Neural cell (in vitro differentiated cells): ENCODE measurements around the gene C11orf65.

Experiments
- EZH2 ChIP-seq: fragments of 200-600, 300-800 bp; shearing (Covaris generic), sonication (generic); IDR thresholded peaks from 2 replicates; pipeline ENCODE4 v1.6.1; 2014; ENCODE audit warnings: antibody characterized with exemption, low read length, borderline replicate concordance, mild to moderate bottlenecking; ENCODE audit not compliant: insufficient read depth, poor library complexity, severe bottlenecking
- RAD21 ChIP-seq: fragments of 450-650 bp; conservative IDR thresholded peaks from 2 replicates; pipeline ENCODE4 v1.6.1; 2014; ENCODE audit warnings: antibody characterized with exemption, mild to moderate bottlenecking, moderate library complexity
- REST ChIP-seq: IDR thresholded peaks from 2 replicates; pipeline ENCODE4 v1.6.1; 2012; ENCODE audit warnings: borderline replicate concordance

DNA sequence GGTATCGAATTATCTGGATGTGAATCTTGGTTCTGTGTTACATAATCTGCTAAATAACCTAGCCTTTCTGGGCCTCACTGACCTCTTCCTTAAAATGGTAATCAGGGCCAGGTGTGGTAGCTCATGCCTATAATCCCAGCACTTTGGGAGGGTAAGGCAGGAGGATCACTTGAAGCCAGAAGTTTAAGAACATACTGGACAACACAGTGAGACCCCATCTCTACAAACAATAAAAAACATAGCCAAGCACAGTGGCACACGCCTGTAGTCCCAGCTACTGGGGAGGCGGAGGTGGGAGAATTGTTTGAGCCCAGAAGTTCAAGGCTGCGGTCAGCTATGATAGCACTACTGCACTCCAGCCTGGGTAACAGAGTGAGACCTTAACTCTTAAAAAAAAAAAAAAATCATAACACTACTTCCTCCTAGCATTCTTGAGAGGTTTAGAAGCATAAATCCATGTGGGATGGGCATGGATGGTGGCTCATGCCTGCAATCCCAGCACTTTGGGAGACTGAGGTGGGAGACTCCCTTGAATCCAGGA is 72.5 kb downstream of the C11orf65 start:
- TF ChIP-seq EZH2: no peak
- TF ChIP-seq REST: no peak
- no peak for TF ChIP-seq RAD21
